HG03025 (cell line): ENCODE measurements around the gene DYNLL1.
A peak's percentile ranks its signal among the peaks of the same experiment; 100 is the strongest.
"Not testable (repeated sequence)": the region's sequence is repeated elsewhere in the genome, so short reads cannot be mapped to it uniquely, and the experiment has no call there.

Experiments used
- ATAC-seq: cut with Tn5 transposase; IDR thresholded peaks from one replicate; pipeline ENCODE4 v1.9.1; 2021; ENCODE audit warnings: mild to moderate bottlenecking, moderate library complexity; ENCODE audit not compliant: unreplicated experiment, low FRiP score

The DYNLL1 gene

DNA sequence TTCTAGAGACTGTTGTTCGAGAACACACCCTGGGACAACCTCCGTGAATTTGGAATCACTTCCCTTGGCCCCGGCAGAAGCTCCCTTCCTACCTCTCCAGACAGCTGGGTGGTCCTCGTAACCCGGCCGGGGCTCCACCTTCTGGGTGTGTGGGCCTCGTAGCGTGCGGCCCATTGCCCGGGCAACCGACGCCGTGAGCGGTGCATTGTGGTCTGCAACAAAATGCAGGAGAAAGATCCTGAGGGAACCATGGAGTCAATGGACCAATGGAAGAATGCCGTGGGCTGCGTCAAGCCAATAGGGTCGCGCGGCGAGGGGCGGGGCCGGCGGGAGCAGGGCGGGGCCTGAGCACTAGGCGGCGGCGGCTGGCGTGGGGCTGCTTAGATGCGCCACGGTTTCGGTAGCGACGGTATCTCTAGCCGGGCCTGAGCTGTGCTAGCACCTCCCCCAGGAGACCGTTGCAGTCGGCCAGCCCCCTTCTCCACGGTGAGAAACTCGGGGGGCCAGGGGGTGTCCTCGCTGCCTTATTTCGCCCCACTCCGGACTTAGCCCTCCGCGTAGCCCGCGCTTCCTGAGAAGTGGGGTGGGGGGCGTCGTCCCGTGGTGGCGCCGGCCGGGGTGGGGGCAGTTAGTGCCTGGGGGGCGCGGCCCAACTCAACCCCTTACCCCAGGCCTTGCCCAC is at the start of gene DYNLL1:
Gene DYNLL1, plus strand, starts transcription at position 383 of the 682 bp plus-strand sequence. CDS start 309 bp downstream, outside the sequence.
- ATAC-seq, result peak; percentile 89

DNA sequence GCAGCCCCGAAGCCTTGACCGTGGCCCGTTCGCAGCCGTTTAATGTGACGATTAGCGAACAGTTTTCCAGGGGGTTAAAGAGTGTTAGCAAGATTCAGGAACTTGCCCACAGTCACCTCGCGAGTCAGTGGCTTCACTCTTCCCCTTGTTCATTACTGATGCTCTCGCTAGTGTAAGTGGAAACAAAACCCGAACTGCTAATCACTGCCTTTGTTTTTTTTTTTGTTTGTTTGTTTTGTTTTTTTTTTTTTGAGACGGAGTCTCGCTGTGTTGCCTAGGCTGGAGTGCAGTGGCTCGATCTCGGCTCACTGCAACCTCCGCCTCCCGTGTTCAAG is 49.1 kb upstream of the DYNLL1 start:
- ATAC-seq, result not testable (repeated sequence)

DNA sequence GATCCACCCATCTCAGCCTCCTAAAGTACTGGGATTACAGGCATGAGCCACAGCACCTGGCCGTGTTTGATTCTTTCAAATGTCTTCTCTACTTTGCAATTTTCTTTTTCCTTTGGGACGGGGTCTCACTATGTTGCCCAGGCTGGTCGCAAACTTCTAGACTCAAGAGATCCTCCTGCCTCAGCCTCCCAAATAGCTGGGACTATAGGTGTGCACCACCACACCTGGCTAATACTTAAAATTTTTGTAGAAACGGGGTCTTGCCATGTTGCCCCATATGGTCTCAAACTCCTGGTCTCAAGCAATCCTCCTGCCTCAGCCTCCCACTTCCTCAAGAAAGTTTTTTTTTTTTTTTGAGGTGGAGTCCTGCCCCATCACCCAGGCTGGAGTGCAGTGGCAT is 47.9 kb upstream of the DYNLL1 start:
- ATAC-seq, result no peak

DNA sequence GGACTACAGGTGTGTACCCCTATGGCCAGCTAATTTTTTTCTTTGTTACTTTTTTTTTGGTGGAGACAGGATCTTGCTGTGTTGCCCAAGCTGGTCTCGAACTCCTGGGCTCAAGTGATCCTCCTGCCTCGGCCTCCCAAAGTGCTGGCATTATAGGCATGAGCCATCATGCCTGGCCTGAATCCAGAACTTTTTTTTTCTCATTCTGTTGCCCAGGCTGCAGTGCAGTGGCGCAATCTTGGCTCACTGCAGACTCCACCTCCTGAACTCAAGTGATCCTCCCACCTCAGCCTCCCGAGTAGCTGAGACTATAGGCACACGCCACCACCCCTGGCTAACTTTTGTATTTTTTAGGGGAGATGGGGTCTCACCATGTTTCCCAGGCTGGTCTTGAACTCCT is 43.4 kb upstream of the DYNLL1 start:
- ATAC-seq, result not testable (repeated sequence)

DNA sequence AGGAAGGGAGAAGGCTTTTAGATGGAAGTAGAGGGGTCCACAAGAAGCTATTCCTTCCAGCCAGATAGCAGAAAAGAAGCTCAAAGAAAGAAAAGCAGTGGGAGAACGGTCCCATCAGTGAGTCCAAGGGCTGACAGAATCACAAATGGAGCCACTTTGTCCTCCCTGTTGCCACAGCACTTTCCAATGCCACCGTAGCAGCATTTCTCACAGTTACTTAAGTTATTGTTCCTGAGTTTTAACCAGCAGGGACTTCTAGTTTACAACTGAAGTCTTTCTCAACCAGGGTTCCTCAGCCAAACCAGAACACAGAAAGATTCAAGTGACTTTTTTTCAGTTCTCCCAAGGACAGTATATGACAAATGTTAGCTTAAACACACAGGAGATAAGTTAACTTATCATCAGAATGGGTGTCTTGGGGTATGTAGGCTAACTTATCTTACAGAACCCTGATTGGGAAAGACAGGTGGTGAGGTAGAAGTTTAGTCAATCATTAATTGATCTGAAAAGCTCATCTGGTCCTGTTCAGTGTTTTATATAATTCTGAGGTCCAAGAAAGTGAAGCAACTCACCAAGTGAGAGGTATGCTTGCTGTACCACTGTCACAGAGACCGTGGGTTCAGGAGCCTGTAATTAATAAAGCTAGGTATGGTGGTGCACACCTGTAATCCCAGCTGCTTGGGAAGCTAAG is 42.7 kb upstream of the DYNLL1 start:
- no peak for ATAC-seq

DNA sequence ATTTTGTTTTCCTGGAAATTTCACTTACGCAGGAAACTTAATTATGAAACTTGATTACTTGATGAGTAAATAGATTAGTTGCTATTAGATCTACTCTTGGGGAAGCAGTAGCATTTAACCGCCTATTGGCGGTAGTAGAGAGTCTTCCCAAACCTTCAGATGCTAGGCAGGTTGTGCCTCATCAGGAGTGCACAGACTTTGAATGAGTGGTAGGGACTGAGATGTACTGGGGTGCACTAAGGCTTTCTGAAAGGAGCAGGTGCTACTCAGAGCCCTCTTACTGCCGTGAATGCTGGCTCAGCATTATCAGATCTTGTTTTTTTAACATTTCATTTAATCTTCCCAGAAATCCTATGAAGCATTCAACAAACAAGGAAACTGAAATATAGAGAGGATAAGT is 41.9 kb upstream of the DYNLL1 start:
- no peak for ATAC-seq

DNA sequence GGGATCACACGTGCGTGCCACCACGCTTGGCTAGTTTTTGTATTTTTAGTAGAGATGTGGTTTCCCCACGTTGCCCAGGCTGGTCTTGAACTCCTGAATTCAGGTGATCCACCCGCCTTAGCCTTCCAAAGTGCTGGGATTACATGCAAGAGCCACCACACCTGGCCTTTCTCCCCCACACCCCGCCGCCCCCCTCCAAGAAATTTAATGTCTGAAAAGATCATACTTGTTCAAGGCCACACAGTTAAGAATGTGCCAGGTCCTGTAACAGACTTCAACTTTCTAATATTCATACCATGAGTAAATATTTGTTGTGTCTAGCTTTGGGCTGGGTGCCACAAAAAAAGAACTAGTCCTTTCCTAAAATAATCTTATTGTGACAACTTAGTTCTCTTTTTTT is 40.6 kb upstream of the DYNLL1 start:
- ATAC-seq, result no peak

DNA sequence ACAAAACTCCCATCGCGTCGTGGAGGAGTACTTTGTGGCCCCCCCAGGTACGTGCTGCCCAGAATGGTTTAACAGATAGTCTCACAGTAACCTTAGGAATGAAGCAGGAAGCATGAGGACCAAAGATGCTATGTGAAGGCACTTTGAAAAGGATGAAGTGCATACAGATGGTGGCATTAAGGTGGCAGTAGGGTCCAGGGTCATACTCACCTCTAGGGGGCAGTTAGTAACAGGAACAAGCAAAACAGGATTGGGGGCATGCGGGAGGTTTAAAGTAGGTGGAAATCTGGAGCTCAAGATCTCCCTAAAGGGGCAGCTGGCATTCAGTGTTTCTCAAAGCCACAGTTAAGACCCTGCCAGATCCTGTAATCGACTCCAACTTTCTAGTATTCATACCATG is 38.8 kb upstream of the DYNLL1 start:
- no peak for ATAC-seq

DNA sequence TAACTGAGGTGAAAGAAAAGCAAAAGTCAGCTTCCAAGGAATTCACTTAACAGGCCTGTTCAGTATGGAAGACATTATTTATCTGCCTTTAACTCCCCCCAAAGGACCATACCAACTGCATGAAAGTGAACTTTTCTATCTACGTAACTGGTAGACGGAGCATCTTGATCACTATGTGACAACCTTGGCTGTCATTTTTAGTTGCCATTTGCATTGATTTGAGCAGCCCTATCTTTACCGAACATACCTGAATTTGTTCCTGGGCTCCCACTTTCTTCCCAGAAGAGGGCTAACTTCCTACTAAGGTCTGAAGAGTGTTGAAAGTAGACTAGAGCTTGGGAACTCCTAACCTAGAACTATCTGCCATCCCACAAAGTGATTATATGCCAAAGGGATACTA is 35.8 kb upstream of the DYNLL1 start:
- ATAC-seq, result no peak

DNA sequence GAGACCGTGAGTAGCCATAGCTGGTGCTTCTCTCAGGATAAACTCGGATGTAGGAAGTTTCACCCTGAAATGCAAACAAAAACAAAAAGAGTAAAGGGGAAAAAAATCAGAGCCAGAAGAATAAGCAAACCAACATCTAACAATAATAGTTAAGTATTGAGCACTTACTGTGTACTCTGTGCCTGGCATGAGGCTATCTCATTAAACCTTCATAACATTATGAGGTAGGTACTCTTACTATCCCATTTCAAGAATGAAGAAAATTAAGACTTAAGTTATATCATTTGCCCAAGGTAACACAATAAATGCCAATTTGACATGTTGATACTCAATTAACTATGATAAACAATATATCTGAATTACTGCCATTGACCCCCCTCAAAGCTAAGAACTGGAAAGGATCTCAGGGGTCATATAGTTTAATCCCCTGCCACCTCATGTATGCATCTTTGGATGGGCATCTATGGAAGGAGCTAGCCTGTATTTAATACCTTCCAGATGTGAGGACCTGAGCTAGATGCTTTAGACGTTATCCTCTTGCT is 33.7 kb upstream of the DYNLL1 start:
- no peak for ATAC-seq

DNA sequence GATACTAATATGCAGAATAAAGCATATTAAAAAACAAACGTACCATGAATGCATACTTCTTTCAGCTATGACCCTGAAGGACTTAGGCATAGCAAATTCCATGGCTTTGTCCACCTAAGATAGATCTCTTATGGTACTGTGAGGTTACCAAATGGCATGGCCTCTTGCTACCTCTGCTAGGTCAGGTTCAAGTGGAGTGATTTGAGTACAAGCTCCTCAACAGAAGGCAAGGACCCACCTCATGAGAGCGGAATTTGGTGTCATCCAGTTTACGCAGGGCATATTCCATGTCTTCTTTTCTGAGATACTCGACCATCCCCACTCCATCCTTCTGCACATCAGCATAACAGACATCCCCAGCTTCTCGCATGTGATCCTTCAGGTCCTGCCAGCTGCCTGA is 32.2 kb upstream of the DYNLL1 start:
- no peak for ATAC-seq

DNA sequence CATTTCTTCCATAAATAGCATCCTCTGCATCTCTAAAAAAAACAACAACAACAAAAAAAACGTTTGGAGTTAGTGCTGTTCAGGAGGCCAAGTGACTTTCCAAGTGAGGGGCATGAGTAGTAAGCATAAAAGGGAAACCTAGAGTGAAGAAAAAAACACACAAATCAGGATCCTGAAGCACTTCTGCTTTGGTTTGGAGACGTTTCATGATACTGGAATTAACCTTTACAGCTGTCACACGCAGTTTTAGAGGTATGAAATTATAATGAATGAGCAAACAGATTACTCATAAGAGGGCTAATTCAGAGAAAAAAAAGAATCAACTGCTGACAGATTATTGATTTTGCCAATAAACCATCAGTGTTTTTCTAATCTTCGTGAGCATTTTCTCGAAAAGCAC is 30.2 kb upstream of the DYNLL1 start:
- ATAC-seq, result no peak

DNA sequence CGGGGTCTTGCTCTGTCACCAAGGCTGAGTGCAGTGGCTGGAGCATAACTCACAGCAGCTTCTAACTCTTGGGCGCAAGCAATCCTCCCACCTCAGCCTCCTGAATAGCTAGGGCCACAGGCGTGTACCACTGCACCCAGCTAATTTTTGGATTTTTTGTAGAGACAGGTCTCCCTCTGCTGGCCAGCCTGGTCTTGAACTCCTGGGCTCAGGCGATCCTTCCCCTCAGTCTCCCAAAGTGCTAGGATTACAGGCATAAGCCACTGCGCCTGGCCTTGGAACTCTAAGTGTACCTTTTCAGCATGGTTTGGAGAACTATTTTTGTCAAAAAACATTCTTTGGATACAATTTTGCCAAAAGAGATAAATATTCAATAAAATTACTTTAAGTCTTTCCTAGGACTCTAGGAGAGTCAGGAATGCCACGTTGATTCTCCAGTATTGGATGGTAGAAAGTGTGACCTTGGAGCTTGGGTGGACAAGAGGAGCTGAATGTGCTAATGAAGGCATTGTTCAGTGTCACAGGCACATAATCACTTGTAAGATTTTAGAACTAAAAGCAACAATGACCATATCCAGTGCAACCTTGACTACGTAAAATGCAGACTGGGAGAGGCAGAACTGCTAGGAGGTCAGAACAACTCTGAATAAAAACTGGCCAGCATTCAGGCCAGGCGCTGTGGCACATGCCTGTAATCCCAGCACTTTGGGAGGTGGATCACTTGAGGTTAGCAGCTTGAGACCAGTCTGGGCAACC is 29.2 kb upstream of the DYNLL1 start:
- ATAC-seq, result no peak

DNA sequence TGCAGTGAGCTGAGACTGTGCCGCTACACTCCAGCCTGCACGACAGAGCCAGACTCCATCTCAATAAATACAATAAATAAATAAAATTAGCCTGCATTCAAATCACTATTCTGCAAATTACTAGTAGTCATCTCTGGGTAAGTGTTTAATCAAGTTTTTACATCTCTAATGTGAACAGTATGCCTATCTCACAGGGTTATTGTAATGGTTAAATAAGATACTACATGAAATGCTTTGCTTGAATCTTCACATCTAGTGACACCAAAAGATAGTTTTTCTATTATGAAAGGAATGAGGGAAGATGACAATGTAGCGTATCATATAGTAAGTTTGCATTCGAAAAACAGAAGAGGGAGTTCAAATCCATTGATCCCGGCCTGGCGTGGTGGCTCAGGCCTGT is 28.5 kb upstream of the DYNLL1 start:
- ATAC-seq, result no peak

DNA sequence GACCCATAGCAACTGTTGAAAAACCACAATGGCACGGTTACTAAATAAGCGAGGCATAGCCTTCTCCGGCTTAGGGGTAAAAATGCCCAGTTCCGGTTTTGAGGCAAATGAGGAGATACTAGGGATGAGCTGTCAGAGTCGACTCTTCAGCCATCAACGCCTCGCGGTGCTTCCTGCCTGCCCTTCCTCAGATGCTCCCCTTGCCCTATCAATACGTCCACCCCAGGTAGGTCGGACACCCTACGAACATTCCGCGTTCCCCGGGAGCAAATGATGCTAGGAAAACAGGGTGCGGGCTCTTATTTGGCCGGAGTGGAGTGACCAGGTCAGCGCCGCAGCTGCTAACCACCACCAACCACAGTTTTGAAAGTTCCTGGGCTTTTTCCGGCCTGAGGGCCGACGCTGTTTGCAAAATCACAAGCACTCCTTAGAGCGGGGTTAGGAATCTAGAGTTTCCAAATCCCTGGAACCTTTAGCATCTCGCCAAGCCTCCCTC is 27.5 kb upstream of the DYNLL1 start:
- ATAC-seq, result no peak

DNA sequence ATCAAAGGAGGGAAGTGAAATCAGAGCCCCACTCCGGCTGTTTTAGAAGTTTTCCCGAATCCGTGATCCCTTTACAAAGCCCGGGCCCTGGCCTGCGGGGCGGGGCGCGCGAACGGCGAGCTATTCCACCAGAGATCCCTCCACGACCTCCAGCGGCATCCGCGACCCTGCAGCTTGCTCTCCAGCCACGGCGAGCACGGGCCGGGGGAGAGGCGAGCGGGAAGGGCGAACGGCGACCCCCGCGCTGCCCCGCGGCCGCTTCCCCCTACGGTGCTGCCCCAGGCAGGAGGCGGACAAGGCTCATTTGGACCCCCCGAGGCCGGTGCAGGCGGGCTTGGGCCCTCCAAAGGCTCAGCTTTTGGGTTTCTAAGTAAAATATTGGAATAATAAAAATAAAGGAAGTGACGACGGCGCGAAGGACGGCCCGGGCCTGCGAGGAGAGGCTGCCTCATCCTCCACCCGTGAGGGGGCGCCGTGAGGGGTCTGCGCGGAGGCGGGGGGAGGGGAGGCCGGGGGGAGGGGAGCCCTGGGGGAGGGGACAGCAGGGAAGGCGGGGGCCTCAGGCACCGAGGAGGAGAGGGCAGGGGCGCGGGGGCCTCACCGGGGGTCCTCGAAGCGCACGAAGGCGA is 27.0 kb upstream of the DYNLL1 start:
- peak; percentile 28 for ATAC-seq

DNA sequence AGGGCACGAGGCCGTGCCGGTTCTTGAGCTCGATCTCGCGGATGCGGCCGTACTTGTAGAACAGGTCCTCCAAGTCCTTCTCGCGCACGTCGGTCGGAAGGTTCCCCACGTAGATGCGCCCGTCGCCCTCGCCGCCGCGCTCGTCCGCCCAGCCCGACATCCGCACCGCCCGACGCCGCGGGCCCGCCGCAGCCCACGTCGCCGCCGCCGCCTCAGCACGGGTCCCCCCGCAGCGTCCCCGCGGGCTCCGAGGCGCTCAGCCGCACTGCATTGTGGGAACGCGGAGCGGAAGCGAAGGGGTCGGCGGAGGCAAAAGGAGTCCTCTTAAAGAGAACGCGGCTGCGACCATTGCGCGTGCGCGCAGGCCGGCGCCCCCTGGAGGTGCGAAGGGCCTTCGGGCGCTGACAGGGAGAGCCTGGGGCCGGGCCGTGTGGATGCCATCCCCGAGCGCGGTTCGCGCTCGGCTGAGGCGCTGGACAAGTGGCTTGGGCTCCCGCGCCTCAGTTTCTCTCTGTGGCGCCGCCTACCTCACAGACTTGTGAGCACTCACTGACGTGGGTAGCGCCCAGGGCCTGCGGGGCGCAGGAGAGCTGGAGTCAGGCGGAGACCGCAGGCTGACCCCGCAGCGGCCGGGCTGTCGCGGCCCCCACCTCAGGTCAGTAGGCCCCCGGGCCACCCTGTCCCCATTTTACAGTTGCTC is 26.3 kb upstream of the DYNLL1 start, which contains the start of gene SRSF9:
Gene SRSF9, minus strand, starts transcription at position 299 of the 700 bp plus-strand sequence. Its CDS starts 139 bp downstream, at position 160.
- peak; percentile 80 for ATAC-seq

DNA sequence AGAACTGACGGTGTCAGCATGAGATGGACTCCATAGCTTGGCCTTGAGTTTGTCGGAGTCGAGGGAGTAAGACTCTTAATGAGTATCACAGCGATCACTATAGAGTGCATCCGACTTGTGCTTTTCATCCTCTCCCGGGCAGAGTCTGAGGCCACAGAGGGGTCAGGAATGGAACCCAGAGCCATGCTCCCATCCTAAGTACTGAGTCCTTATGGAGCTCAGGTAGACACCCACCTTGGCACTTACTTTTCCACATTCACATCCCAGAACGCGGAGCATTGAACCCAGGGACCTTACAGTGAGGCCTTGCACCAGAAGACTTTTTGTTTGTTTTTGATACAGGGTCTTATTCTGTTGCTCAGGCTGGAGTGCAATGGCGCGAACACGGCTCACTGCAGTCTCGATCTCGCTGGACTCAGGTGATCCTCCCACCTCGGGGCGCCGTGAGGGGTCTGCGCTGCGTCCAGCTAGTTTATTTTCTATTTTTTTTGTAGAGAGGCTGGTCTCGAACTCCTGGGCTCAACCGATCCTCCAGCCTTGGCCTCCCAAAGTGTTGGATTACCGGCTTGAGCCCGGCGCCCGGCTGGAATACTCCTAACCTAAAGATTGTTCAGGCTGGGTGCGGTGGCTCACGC is 25.6 kb upstream of the DYNLL1 start:
- ATAC-seq, result peak; percentile 3

DNA sequence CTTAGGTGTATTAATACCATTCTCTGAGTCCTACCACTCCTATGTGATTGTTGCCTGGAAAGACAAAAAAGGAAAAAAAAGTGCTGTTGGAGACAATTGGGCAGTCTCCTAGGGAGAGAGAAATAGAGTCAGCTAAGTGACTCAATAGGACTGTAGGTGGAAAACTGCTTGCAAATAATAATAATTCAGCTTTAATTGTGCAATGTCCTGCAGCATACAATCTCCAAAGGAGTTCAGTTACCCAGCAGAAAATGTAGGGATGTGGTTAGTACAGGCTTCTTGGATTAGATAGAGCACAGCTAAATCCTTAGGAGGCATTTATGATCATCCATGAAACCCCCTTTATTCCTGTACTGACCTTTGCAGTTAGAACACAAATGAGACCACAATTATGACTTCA is 23.4 kb upstream of the DYNLL1 start:
- no peak for ATAC-seq
